K562 (cell line): ENCODE measurements around the gene KBTBD12. TPM values are rescaled to one million over a fixed set of nuclear protein-coding genes. Genes with fewer than 3 reads are reported as not detected.
"Not testable (repeated sequence)": the region's sequence is repeated elsewhere in the genome, so short reads cannot be mapped to it uniquely, and the experiment has no call there.

Experiments
- ATAC-seq: fragments of 200-7000 bp; cut with Tn5 transposase; 3 replicates; pipeline ENCODE4 v1.9.1; 2020; ENCODE audit warnings: moderate library complexity
- BruUV-seq: library from RNA; stranded (reverse); fragments of 400-500 nt; replicated peaks from 2 replicates; lab custom pipeline; 2021; lab: Mats Ljungman, UMichigan
- CTCF ChIA-PET: fragments of 300-600 bp; formaldehyde crosslinking; extraction: SDS; loops from one replicate; lab custom pipeline; 2021; ENCODE audit warnings: low intra/inter-chr PET ratio; lab: Yijun Ruan, JAX
- POLR2A ChIA-PET: fragments of 300-600, 350-650 bp; sonication (Branson Sonifier 250); formaldehyde crosslinking; extraction: SDS; loops from one replicate; lab custom pipeline; 2021; ENCODE audit warnings: antibody characterized with exemption, inconsistent platforms; lab: Yijun Ruan, JAX
- DNase-seq, 4 experiments: peaks; one replicate each; pipeline versions ENCODE4 v3.0.0 to v3.0.0-alpha.2; 2011 to 2018; ENCODE audit warnings: low spot score in 3 of 4, mixed read lengths in 3 of 4; ENCODE audit errors: extremely low read depth in 1 of 4
- FAIRE-seq: peaks from 2 replicates; lab custom pipeline; 2011; peaks lifted over from hg19 to GRCh38; lab: Jason Lieb, UNC
- H2AFZ ChIP-seq: 2 replicates; pipeline ENCODE4 v1.6.0; 2011; ENCODE audit warnings: low read depth, low read length, control low read depth, inconsistent platforms
- H3K27ac ChIP-seq: fragments of 200-600 bp; 3 replicates; pipeline ENCODE4 v1.8.0; 2011; ENCODE audit warnings: low read depth, mild to moderate bottlenecking, control low read depth, inconsistent platforms, low read length, moderate library complexity, mixed read lengths; ENCODE audit errors: extremely low read depth
- H3K27me3 ChIP-seq, 2 experiments: fragments of 300-600 bp in 1 of 2; 2 replicates in 1 of 2; 3 replicates in 1 of 2; pipeline versions ENCODE4 v1.6.0 to v1.8.0; 2011; ENCODE audit warnings: inconsistent platforms in 2 of 2, low read length in 2 of 2, mild to moderate bottlenecking in 1 of 2, mixed read lengths in 1 of 2, moderate library complexity in 1 of 2; ENCODE audit not compliant: control insufficient read depth in 2 of 2, insufficient read depth in 2 of 2
- H3K36me3 ChIP-seq: fragments of 300-600 bp; 3 replicates; pipeline ENCODE4 v1.8.0; 2011; ENCODE audit warnings: mild to moderate bottlenecking, low read length, inconsistent platforms; ENCODE audit not compliant: control insufficient read depth, insufficient read depth
- H3K4me1 ChIP-seq, 2 experiments: fragments of 200-600 bp in 1 of 2; replicated peaks in 1 of 2; 2 replicates in 1 of 2; 3 replicates in 1 of 2; pipeline versions ENCODE4 v1.5.1 to v1.8.0; 2011; ENCODE audit warnings: inconsistent platforms in 2 of 2, low read length in 2 of 2, mild to moderate bottlenecking in 1 of 2, mixed read lengths in 1 of 2, moderate library complexity in 1 of 2; ENCODE audit not compliant: control insufficient read depth in 2 of 2, insufficient read depth in 2 of 2
- H3K4me2 ChIP-seq: 2 replicates; pipeline ENCODE4 v1.6.1; 2011; ENCODE audit warnings: low read length, control low read depth, inconsistent platforms, mixed read lengths; ENCODE audit not compliant: insufficient read depth
- H3K4me3 ChIP-seq: fragments of 200-600 bp; sonication (generic), shearing (Covaris generic); 2 replicates; pipeline ENCODE4 v1.5.1; 2016; ENCODE audit warnings: control low read depth, inconsistent platforms
- H3K79me2 ChIP-seq: fragments of 200-600 bp; 3 replicates; pipeline ENCODE4 v1.8.0; 2011; ENCODE audit warnings: low read length, inconsistent platforms; ENCODE audit not compliant: control insufficient read depth, insufficient read depth
- H3K9ac ChIP-seq, 2 experiments: 2 replicates each; pipeline versions ENCODE4 v1.6.0 to v1.6.1; 2011; ENCODE audit warnings: low read depth in 2 of 2, low read length in 2 of 2, control low read depth in 1 of 2, inconsistent platforms in 1 of 2, mild to moderate bottlenecking in 1 of 2, mixed read lengths in 1 of 2; ENCODE audit not compliant: insufficient read depth in 1 of 2
- H3K9me1 ChIP-seq: one replicate; pipeline ENCODE4 v1.6.0; 2011; ENCODE audit warnings: inconsistent platforms, mild to moderate bottlenecking, low read length, moderate library complexity; ENCODE audit not compliant: control insufficient read depth, insufficient read depth
- H3K9me3 ChIP-seq: replicated peaks from 2 replicates; pipeline ENCODE4 v1.5.1; 2011; ENCODE audit warnings: low read depth, low read length, inconsistent platforms; ENCODE audit not compliant: control insufficient read depth, insufficient read depth
- H4K20me1 ChIP-seq: replicated peaks from 2 replicates; pipeline ENCODE4 v1.6.1; 2011; ENCODE audit warnings: low read length, inconsistent platforms, mixed read lengths; ENCODE audit not compliant: control insufficient read depth, insufficient read depth
- ATF3 ChIP-seq, 2 experiments: fragments of 450-650 bp in 1 of 2; sonication (generic) in 1 of 2; formaldehyde crosslinking in 1 of 2; IDR thresholded peaks in 1 of 2; conservative IDR thresholded peaks in 1 of 2; 2 replicates each; pipeline versions ENCODE4 v1.6.1 to v1.8.1; 2016 to 2023; ENCODE audit warnings: mild to moderate bottlenecking in 2 of 2, moderate library complexity in 2 of 2, inconsistent platforms in 1 of 2, missing genetic modification reagents in 1 of 2
- CBFA2T3 ChIP-seq: fragments of 450-650 bp; IDR thresholded peaks from 2 replicates; pipeline ENCODE4 v1.6.1; 2017
- JUND ChIP-seq, 2 experiments: IDR thresholded peaks; 2 replicates in 1 of 2; 3 replicates in 1 of 2; pipeline ENCODE4 v1.6.1; 2011; ENCODE audit warnings: borderline replicate concordance in 2 of 2, low read depth in 2 of 2, low read length in 2 of 2, improper control_type of control experiment in 1 of 2, missing biosample characterization in 1 of 2, missing genetic modification characterization in 1 of 2, missing genetic modification reagents in 1 of 2
- MYBL2 ChIP-seq, 2 experiments: fragments of 450-650 bp in 1 of 2; sonication (generic) in 1 of 2; formaldehyde crosslinking in 1 of 2; IDR thresholded peaks; 2 replicates each; pipeline versions ENCODE4 v1.6.1 to v1.8.1; 2017 to 2022; ENCODE audit warnings: borderline replicate concordance in 1 of 2, inconsistent platforms in 1 of 2, low read depth in 1 of 2, mild to moderate bottlenecking in 1 of 2, missing genetic modification reagents in 1 of 2, moderate library complexity in 1 of 2
- RAD51 ChIP-seq: fragments of 450-650 bp; IDR thresholded peaks from 2 replicates; pipeline ENCODE4 v1.7.1; 2016; ENCODE audit warnings: low read depth, mild to moderate bottlenecking, borderline replicate concordance
- SMARCE1 ChIP-seq: fragments of 450-650 bp; IDR thresholded peaks from 2 replicates; pipeline ENCODE4 v1.7.1; 2016; ENCODE audit warnings: mild to moderate bottlenecking
- TRIM24 ChIP-seq, 2 experiments: fragments of 450-650 bp; IDR thresholded peaks; 2 replicates each; pipeline ENCODE4 v1.6.1; 2016
- ZEB2 ChIP-seq: fragments of 450-650 bp; IDR thresholded peaks from 2 replicates; pipeline ENCODE4 v1.6.1; 2016
- ZNF318 ChIP-seq, 2 experiments: fragments of 450-650 bp; IDR thresholded peaks; 2 replicates each; pipeline ENCODE4 v1.6.1; 2016; ENCODE audit warnings: mild to moderate bottlenecking in 2 of 2, borderline replicate concordance in 1 of 2, low read depth in 1 of 2, moderate library complexity in 1 of 2
- WGBS: fragments of 100-300 bp; shearing (Covaris generic); methylation state at CpG from one replicate; pipeline ENCODE4 v1.1.6; 2016; ENCODE audit warnings: low coverage, mixed read lengths; ENCODE audit not compliant: insufficient coverage; ENCODE audit errors: missing lambda C conversion rate; 5-methylcytosine and 5-hydroxymethylcytosine counted together
- in situ Hi-C: fragments of 300-500 bp; cut with MboI; formaldehyde crosslinking; loops from 4 replicates; pipeline ENCODE4 v1.15.0; 2018; ENCODE audit warnings: inconsistent platforms, mixed read lengths
- intact Hi-C: fragments of 100-400 bp; cut with micrococcal nuclease; formaldehyde crosslinking; loops from 2 replicates; pipeline ENCODE4 v1.14.2; 2022
- polyA plus RNA-seq, 8 experiments: library from polyadenylated mRNA; depleted of rRNA in 4 of 8; stranded (reverse) in 5 of 8; unstranded in 3 of 8; fragments of >200 nt; fragmentation: Nextera tagmentation in 2 of 8; fragmentation: Illumina TruSeq in 1 of 8; extraction: Ambion mirVana in 2 of 8; extraction: Trizol in 1 of 8; gene quantifications; 2 replicates each; pipeline versions ENCODE4 v1.2.1 to v1.2.3, GENCODE V29; 2011 to 2014; ENCODE audit warnings: inconsistent platforms in 1 of 8, missing spikeins in 1 of 8
- total RNA-seq, 7 experiments: library from RNA; depleted of rRNA in 6 of 7; stranded (reverse); fragments of >200 nt in 6 of 7; fragmentation: Illumina TruSeq in 2 of 7; extraction: Trizol in 2 of 7; gene quantifications; 2 replicates each; pipeline versions ENCODE4 v1.2.1 to v1.2.3, GENCODE V29; 2011 to 2021; ENCODE audit warnings: low replicate concordance in 1 of 7

Gene KBTBD12
- total and polyA plus RNA-seq, 9 of the 15 experiments (the other 6 are each of a cell fraction or from before 2014, with no cell fraction given) = not detected

GRCh38 chr3:127890651-127891290 is 24.3 kb upstream of the KBTBD12 start:
- H3K36me3 ChIP-seq; H3K9me1 ChIP-seq; CTCF ChIA-PET; H3K27ac ChIP-seq; H3K9ac ChIP-seq; H3K4me3 ChIP-seq; H2AFZ ChIP-seq; H3K4me2 ChIP-seq; H3K4me1 ChIP-seq; intact Hi-C loops; H3K9me3 ChIP-seq; H4K20me1 ChIP-seq; BruUV-seq; H3K79me2 ChIP-seq; FAIRE-seq; in situ Hi-C loops; TF ChIP-seq ATF3 (CRISPR knock-in tag; conservative IDR thresholded peaks at IDR 0.05); MYBL2 (CRISPR knock-in tag; IDR thresholded peaks at IDR 0.05; ENCODE audit: borderline replicate concordance): not testable (repeated sequence)
- peak in 1 of 4 experiments; percentile 11 for DNase-seq
- POLR2A ChIA-PET = interaction anchor here (0.6 kb wide), 1 partner anchor 387 kb away, joined by 3 read pairs; no protein-coding TSS in a partner anchor
- peak; percentile 39; the same call in 2 of the 3 replicates for ATAC-seq
- H3K27me3 ChIP-seq = peaks cover 0 to 11% of the 10 kb centered on the region in 2 experiments; a peak in 3 of 5 replicates
- WGBS = 3% methylated on average over 8 of the region's 9 CpGs
- TF ChIP-seq ATF3 (IDR thresholded peaks at IDR 0.05) (peak; percentile 94), RAD51 (peak; percentile 58), JUND (IDR thresholded peaks at IDR 0.05; ENCODE audit: borderline replicate concordance, low read depth, low read length) (peak; percentile 69; the same call in 1 of the 2 replicates), JUND (tag; IDR thresholded peaks at IDR 0.05; ENCODE audit: borderline replicate concordance, low read depth, low read length) (peak; percentile 59; the same call in 1 of the 3 replicates), CBFA2T3 (0 out of 2 replicates have a peak, but pooled peaks have one; percentile 10), MYBL2 (IDR thresholded peaks at IDR 0.05; ENCODE audit: low read depth) (peak; percentile 71), SMARCE1 (0 out of 2 replicates have a peak, but pooled peaks have one; percentile 19), TRIM24 (IDR thresholded peaks at IDR 0.05) (peak; percentile 89 to 92), ZEB2 (peak; percentile 60; the same call in 1 of the 2 replicates), ZNF318 (IDR thresholded peaks at IDR 0.05; ENCODE audit: borderline replicate concordance in 1 of 2, low read depth in 1 of 2) (peak in 1 of 2 experiments; percentile 86; a peak in 2 of 4 replicates)
